Transverse colon (tissue), 3 donors: ENCODE data around the gene HES4.

Experiments used
- CTCF ChIP-seq, 5 experiments: fragments of 200-600 bp in 3 of 5; fragments of 450-650 bp in 2 of 5; sonication (generic) in 3 of 5; IDR thresholded peaks; 1 replicate in 2 of 5; 2 replicates in 3 of 5; pipeline ENCODE4 v1.5.1; 2016 to 2017; ENCODE audit warnings: antibody characterized with exemption in 5 of 5, inconsistent platforms in 3 of 5, mild to moderate bottlenecking in 2 of 5, moderate library complexity in 1 of 5
- EP300 ChIP-seq: sonication (generic); formaldehyde crosslinking; IDR thresholded peaks from one replicate; pipeline ENCODE4 v1.6.1; 2017; ENCODE audit warnings: antibody characterized with exemption, low read depth
- POLR2A ChIP-seq: fragments of 450-650 bp; IDR thresholded peaks from one replicate; pipeline ENCODE4 v1.6.1; 2016; ENCODE audit warnings: antibody characterized with exemption, mild to moderate bottlenecking, moderate library complexity

- TF ChIP-seq EP300 (no peak), POLR2A (no peak), CTCF (IDR thresholded peaks at IDR 0.05) (no peak)
Measured at GRCh38 chr1:958823-959730, 40.8 kb downstream of the HES4 start, which contains the start of gene NOC2L.
